Measurements from ENCODE around the gene RNF166. TPM values are rescaled to one million over a fixed set of nuclear protein-coding genes. Genes with fewer than 3 reads are reported as not detected.

Gene RNF166
- polyA plus RNA-seq, 1 experiment: 6.8 TPM

- no peak for TF ChIP-seq CTCF (IDR thresholded peaks at IDR 0.05; ENCODE audit: low read depth, low read length)
- H3K4me3 ChIP-seq (ENCODE audit: low read depth, low read length): no peak overlapping the region
- DNase-seq (ENCODE audit: low read depth, low spot score): no peak
- H3K9me3 ChIP-seq (ENCODE audit: control insufficient read depth, insufficient read depth, low read length): no peaks in the 10 kb centered on the region; the same call in 1 of the 2 replicates
- H3K27ac ChIP-seq (ENCODE audit: low read depth, low read length): no peak overlapping the region
- CTCF ChIA-PET: interaction anchor here (2.5 kb wide), 1 partner anchor 27 kb away, joined by 10 read pairs; no protein-coding TSS in a partner anchor
- no peaks in the 10 kb centered on the region for H3K27me3 ChIP-seq (ENCODE audit: control insufficient read depth, insufficient read depth, low read length)
- POLR2A ChIA-PET: no interaction called here
These were observed 4.3 kb upstream of the RNF166 start for GRCh38 chr16:88710556-88710955.

GRCh38 chr16:88706965-88707826 is 988 bp upstream of the RNF166 start:
- CTCF ChIA-PET: interaction anchor here (1.1 to 1.5 kb wide), 3 partner anchors 30 to 460 kb away, joined by 3 to 5 read pairs (median 5); no protein-coding TSS in a partner anchor
- POLR2A ChIA-PET: no interaction called here
- H3K9me3 ChIP-seq (ENCODE audit: control insufficient read depth, insufficient read depth, low read length): no peaks in the 10 kb centered on the region; the same call in 1 of the 2 replicates
- no peak for TF ChIP-seq CTCF (IDR thresholded peaks at IDR 0.05; ENCODE audit: low read depth, low read length)
- no peak for DNase-seq (ENCODE audit: low read depth, low spot score)
- peak overlapping the region; percentile 39 for H3K27ac ChIP-seq (ENCODE audit: low read depth, low read length)
- H3K27me3 ChIP-seq (ENCODE audit: control insufficient read depth, insufficient read depth, low read length): no peaks in the 10 kb centered on the region
- peak overlapping the region; percentile 92 for H3K4me3 ChIP-seq (ENCODE audit: low read depth, low read length)

GRCh38 chr16:88705801-88706228 is 393 bp downstream of the RNF166 start:
- ChIA-PET POLR2A (interaction anchor here (1.0 kb wide), 1 partner anchor 19 kb away, joined by 4 read pairs; the partner anchor contains the start of gene SNAI3), CTCF (interaction anchor here (0.6 kb wide), 1 partner anchor 17 kb away, joined by 3 read pairs; no protein-coding TSS in a partner anchor)
- Histone ChIP-seq H3K4me3 (ENCODE audit: low read depth, low read length) (peak overlapping the region; percentile 63), H3K27ac (ENCODE audit: low read depth, low read length) (no peak overlapping the region), H3K9me3 (ENCODE audit: control insufficient read depth, insufficient read depth, low read length) (no peaks in the 10 kb centered on the region), H3K27me3 (ENCODE audit: control insufficient read depth, insufficient read depth, low read length) (no peaks in the 10 kb centered on the region)
- no peak for DNase-seq (ENCODE audit: low read depth, low spot score)
- TF ChIP-seq CTCF (IDR thresholded peaks at IDR 0.05; ENCODE audit: low read depth, low read length): no peak

GRCh38 chr16:88705076-88705684 is 1.0 kb downstream of the RNF166 start:
- no peak for DNase-seq (ENCODE audit: low read depth, low spot score)

More at GRCh38 chr16:88705076-88705684, 1.0 kb downstream of the RNF166 start:
- CTCF ChIA-PET: interaction anchor here (0.6 to 0.9 kb wide), 2 partner anchors 17 to 33 kb away, joined by 3 read pairs; no protein-coding TSS in a partner anchor
- no peak for TF ChIP-seq CTCF (IDR thresholded peaks at IDR 0.05; ENCODE audit: low read depth, low read length)
- Histone ChIP-seq H3K9me3 (ENCODE audit: control insufficient read depth, insufficient read depth, low read length) (no peaks in the 10 kb centered on the region), H3K27ac (ENCODE audit: low read depth, low read length) (no peak overlapping the region), H3K4me3 (ENCODE audit: low read depth, low read length) (peak overlapping the region; percentile 63), H3K27me3 (ENCODE audit: control insufficient read depth, insufficient read depth, low read length) (no peaks in the 10 kb centered on the region)
- POLR2A ChIA-PET: interaction anchor here (0.6 to 1.0 kb wide), 3 partner anchors 19 to 98 kb away, joined by 4 to 7 read pairs (median 6); partner anchors contain the start of gene SNAI3
